HG03045 (cell line): ENCODE results near the gene MOB3B.

Experiments used
- ATAC-seq: cut with Tn5 transposase; IDR thresholded peaks from one replicate; pipeline ENCODE4 v1.9.1; 2021; ENCODE audit warnings: mild to moderate bottlenecking, moderate library complexity; ENCODE audit not compliant: unreplicated experiment

Gene MOB3B

DNA sequence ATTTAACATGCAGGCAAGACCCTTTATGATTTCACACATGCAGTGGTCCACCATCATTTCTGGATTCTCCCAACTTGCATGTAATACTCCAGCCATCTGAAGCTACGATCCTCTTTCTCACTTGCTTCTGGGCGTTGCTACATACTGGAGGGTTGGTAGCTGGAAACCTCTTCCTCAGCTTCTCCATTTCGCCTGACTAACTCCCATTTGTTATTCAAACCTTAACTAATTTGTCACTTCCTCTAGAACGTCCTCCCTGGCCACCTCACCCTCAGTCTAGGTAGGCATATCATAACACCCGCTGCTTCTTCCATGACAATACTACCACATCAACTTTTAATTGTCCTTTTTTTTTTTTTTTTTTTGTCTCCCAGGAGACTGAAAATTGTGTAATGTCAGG, 160.0 kb downstream of the MOB3B start:
- ATAC-seq: no peak

DNA sequence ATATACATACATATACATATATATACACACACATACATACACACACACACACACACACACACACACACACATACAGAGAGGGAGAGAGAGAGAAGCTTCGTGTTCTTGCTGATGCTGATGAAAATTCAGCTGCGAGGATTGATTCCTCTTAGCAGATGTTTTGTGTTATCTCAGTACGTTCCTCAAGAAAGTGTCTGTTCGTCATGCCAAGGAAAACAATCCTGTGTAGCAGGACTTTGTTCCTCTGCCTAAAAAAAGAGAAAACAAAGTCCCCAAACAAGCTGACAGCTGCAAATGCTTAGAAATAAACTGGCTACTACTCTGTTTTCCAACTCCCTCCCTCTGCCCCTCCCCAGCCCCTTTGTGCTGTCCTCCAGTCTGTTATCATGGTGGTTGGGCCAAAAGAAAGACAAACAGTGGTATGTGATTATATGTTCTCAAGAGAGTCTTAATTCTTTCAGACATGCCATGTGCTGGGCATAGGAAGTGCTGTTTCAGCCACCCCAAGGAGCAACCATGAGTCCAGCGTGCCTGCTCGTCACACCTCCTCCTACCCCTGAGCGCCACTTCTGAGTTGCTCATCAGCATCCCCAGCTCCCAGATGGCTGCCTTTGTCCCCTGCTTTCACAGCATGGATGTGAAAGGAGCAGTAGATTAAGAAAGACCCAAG, 161.2 kb downstream of the MOB3B start:
- ATAC-seq: no peak

DNA sequence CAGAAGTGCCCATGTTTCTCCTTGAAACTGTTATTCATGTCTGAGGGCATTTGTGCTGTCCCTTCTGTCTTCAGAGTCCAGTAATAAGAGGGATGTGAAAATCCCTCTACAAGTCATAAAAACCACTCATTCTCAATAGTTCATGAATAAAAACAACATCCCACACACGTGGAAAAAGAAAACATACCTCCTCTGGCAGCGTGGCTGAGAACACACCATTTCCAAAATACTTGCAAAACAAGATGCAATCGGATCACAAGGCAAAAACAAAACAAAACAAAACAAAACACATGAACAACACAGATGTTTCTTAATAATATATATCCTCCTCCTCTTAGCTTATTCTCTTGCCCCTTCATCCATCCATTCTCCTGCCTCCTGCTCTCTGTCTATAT, 161.7 kb downstream of the MOB3B start:
- no peak for ATAC-seq

DNA sequence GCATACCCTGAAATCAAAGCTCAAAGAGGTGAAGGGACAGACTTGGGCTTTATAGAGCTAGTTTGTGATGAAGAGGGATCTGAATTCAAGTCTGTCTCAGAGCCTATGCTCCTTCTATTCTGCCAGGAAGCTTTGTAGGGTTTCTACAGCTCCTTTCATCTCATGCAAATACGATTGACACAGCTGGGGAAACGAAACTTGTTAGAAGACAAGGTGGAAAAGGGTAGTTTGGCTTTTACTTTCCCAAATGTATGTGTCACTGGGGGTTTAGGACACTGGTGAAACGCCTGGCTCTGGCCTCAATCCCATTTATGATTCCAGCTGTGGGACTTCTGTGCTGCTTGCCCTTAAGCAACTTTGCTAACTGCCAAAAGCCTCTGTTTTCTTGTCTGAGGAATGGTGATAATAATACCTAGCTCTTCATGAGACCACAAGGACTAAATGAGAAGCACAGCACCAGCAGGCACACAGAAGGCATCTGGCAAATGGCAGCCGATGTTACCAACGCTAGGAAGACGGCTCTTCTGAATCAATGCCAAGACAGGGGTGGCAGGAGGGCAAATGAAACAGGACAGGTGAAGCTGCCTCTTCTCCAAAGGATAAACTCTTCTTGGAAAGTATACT, 162.3 kb downstream of the MOB3B start:
- ATAC-seq: peak; percentile 72

DNA sequence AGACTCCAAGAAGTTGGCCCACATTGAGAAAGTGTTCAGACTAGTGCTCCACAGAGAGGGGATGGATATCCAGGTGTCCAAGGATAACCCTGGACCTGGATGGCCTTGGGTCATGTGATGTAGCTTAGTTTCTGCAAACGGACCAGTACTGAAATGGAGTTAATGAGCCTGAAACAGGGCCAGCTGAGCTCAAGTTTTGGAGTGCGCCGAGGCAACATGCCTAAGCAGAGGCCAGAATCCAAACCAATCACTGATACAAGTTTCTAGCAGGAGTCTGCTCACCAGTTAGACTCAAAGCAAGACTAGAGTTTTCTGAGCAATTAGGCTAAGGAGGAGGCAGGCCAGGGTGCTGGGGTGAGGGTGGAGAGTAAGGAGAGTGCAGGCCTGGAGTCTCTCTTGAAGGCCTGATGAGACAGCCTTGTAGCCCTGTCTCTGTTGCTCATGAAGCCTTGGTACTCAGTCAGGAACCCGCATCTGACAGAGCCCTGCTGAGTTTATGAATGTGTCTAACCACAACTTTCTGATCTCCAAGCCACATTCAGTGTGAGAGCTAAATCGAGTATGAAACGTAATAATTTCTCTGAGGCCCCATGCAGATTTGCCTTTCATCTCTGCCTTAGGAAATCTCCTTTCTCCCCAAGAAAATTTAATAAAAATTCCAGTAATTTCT, 163.8 kb downstream of the MOB3B start:
- ATAC-seq: peak; percentile 80

DNA sequence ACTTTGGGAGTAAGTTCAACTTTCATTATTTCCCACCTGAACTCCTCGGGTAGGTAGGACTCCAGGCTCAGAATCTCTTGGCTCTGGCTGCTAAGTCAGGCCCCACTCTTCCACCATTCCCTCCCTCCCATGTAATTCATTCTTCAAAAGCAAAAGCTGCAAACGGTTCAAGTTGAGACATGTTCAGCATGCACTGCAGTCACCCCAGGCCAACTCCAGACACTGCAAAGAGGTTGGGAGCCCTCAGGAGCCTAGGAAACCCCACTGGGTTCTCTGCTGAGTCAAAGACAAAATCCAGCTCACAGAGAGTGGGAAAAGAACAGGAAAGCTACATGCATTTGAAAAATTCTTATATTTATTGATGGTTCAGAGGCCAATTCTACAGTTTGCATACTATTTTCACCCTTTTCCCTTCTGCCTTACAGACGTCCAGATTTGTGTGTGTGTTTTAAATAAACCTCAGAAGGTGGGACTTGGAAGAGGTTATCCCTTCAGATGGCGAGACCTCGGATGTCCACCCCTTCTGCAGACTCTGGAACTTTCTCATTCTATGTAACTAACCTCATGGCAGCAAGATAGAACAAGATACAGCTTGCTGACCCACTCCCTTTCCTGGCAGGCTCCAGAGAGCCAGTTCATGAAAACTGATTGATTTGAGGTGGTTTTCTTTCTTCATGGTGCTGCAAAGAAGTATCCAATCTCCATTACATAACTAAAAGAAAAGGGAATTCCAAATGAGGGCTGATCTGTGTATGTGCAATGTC, 167.0 kb downstream of the MOB3B start:
- ATAC-seq: no peak

DNA sequence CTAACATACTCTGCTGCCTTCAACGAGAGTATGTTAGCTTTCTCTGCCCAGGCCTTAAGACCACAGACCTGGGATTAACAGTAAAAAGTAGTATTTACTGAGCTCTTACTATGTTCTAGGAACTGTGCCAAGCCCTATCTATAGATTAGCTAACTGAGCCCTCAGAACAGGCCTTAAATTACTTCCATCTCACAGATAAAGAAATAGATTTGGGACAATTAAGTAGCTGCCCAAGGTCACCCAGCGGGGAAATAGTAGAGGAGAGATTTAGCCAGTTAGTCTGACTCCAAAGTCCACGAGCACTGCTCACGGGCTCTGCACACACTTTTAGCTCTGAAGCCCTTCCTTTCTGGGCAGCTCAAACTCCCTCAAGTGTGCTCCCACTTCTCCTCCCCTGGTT, 168.1 kb downstream of the MOB3B start:
- ATAC-seq: no peak

DNA sequence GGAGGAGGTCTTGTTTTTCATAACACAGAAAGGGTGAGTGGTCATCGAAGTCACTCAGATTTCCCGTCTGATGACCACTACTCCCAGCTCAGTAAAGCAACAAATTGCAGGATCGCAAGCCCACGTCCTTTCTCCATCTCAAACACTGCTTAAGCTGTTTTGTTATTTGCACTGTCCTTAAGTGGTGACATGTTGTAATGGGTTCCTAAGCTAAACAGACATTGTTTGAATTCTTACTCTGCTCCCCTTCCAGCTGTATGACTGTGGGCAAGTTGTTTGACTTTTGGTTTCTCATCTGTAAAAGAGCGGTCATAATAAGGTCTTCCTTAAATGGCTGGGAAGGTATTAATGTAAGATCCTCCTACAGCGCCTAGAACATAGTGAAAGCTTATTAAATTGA, 169.9 kb downstream of the MOB3B start:
- no peak for ATAC-seq

DNA sequence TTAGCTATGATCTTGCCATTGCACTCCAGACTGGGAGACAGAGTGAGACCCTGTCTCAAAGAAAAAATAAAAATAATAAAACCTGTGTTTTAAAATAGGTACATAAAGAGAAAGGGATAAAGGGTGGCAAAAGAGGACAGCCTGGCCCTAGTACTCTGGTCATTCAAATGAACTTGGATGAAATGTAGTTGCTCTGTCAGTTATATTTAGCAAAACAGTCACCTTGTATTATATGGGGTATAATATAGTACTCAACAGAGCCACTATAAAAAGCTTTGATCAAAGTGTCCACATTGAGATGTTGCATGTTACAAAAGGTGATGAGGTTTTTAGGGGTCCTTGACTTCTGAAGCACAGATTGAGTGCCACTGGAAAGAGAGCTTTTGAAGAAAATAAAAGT, 171.6 kb downstream of the MOB3B start:
- ATAC-seq: no peak

DNA sequence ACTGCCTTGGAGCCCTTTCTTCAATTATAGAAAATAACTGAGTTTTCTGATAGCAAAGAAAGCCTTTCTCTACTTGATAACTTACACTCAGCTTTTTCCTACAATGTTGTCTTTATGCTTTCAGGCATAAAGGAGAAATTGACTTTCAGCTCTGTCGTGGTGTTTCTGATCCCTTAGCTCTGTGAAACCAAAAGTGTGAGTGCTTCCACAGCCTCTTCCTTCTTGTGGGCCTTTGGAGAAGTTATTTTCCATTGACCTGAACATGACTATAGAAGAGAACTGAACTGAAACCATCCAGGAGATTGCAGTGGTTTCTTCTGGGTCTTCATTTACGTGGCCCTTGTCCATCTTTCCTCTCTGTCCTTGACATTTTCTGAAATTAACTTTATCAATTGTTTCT, 173.2 kb downstream of the MOB3B start:
- no peak for ATAC-seq

DNA sequence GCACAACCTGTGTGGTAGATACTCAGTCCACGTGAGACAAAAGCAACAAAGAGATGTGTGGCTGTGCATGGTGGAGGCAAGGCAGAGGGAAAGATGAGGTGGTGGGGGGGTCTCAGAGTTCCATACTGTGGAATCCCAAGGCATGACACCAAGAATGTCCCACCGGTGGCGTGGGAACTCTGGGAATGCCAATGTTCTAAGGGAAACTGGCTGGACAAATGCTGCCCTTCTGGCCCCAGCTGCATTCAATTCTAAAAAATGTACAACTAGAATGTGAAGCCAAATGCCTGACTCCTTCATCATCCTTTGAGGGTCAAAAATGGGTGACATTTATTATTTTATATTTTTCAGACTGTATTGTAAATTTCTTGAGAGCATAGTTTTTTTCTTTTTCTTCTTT, 174.4 kb downstream of the MOB3B start:
- no peak for ATAC-seq

DNA sequence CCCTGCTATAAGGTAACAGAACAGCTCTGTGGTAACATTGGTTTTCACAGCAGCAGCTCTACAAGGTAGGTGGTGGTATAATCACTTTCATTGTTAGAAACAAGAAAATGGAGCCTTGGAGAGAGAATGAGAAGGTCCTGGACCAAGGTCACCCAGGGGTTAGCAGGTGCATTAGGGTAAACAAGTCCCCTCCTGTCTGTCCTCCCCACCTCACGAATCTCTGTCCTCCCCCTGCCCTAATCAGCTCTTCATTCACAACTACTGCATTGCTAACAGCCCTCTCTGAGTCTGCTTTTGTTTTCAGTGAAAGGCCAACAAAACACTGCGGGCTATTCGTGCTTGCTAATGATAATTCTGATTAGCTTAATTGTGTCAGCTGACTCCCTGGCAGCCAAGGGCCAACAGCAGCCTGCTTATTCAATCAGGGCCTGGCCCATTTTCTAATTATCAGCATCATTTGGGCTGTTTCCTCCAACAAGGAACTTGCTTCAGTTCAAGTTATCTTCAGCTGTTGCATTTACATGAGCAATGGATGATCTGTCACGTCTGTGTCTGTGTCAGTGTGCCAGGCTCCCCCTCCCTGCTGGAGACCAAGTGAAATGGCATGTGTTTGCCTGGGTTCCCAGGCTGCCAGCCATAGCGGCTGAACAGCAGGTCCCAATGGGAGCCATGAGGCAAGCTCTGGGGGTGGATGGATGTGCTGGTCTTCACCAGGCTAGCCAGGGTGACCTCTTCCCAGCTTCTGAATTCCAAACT, 176.0 kb downstream of the MOB3B start:
- ATAC-seq: peak; percentile 72

DNA sequence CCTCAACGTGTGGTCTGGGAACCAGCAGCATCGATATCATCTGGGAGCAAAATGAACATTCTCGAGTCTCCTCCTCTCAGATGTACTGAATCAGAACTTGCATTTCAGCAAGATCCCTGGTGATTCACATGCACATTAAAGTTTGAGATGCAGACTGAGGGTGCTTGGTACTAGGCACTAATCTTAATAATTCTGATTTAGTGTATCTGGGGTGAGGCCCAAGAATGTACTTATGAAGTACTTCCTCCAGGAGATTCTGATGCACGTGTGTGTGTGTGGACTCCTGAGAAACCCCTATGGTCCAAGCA, 176.5 kb downstream of the MOB3B start:
- ATAC-seq: no peak

DNA sequence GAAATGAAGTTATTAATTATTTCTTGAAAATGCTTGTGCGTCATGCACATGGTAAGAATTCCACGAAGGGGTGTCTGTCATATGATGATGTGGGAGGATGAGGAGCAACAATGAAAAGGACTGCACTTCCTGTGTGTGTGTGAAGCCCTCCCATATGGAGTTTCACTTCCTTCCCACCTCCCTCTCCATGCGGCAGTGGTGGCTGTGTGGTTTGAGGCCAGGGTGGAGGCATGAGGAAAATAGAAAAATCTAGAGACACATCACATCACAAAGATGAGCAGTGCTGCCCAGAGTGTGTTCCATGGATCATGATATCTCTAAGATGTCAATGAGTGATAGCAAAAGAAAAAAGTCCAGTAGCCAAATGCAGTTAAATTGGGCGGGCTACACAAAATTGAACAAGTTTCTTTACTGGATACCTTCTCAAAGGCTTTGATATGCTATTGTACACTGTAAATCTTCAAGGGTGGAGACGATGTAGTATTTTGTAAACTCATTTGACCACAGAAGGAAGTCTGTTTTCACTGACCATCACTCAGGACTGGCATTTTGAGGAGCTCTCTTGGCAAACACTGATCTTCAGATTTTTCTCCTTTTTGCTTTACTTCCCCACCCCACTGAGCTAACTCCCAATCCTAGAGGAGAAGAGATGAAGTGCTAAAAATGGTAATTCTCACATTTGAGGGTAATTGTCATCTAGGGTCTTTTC, 177.0 kb downstream of the MOB3B start:
- ATAC-seq: no peak

DNA sequence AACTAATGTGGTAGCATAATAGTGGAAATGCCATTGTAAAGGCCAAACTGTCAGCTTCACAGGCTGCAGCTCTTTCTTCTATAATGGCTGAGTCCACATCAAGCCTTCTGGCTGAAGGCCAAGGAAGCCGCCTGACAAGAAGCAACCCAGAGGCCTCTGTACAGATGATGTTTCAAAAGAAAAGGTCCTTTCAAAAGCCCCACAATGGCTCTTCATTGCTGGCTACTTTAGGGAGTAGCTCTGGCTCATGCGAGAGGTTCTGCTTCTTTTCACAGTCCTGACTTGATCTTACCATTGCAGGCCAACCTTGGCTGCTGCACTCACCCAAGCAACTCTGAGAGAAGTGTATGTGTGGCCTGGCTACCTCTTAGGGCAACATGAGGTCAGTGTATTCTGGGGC, 178.2 kb downstream of the MOB3B start:
- ATAC-seq: no peak

DNA sequence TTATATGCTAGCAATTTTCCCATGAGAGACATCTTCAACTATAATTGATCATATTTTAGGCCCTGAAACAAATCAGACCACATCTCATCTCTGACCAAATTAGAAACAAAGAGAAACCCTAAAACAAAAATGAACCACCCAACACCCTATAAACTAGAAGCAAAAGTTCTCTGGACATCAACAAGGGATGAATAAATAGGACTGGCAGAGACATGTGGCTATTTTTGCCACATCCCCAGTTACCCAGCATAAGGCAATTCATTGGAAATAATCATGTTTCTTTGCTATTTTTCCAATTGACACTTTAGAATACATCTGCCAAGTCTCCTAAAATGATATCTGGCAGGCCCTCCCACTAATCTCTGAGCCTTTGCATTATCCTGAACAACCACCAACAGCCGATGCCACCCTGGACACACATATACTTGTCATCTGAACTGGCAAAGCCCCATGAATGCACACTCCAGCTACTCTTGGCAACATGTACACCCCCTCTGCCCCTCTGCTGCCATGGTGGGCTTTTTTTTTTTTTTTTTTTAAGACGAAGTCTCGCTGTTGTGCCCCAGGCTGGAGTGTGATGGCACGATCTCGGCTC, 179.1 kb downstream of the MOB3B start:
- no peak for ATAC-seq

DNA sequence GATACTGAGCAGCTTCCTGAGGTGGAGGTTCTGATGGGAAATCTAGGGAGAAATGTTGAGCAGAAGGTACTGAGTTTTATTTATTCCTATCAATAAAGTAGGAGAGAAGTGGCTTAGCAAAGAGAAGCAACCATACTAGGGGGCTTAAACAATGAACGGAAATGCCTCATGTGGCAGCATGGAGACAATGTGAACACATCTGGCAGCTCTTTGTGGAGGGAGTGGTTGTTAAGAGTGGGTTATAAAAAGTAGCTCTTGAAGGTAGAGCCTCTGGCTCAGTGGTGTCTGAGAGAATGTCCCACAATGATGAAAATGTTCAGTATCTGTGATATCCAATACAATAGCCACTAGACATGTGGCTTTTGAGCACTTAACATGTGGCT, 179.9 kb downstream of the MOB3B start:
- ATAC-seq: no peak

DNA sequence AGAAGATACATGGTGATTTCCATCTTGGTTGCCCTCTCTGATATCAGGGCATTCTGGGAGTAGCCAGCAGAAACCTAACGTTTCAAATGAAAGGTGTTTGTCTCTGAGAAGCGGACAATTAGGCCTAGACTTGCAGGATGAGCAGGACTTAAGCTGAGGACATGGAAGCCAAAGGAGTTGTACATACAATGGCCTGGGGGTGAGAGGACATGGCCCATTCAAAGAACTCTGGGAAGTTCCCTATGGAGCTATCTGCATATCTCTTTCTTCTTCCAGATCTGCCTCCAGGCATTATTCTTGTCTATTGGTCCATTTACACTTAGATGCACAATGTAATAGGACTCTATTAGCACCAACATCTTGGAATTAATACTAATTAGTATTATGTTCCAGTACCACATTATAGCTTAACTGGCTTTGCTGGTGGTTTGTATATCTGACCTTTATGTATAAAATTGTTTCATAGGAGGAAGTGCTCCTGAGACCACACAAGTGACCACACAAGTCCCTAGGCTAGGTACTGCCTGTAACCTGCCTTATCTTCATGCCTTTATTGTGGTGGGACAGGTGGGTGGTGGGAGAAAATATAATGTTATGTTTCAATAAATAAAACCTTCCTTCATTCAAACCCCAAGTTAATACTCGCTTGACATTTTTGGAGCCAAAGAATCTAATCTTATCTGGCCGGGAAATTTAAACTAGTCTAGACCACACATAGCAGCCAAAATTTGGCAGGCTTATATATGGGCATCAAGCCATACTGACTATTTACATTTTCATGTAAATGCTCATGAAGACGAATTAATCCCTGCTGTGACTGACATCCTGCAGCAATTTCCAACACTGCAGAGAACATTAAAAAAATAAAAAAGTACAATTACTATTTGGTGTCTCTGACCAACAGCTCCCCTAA, 180.6 kb downstream of the MOB3B start:
- ATAC-seq: no peak

DNA sequence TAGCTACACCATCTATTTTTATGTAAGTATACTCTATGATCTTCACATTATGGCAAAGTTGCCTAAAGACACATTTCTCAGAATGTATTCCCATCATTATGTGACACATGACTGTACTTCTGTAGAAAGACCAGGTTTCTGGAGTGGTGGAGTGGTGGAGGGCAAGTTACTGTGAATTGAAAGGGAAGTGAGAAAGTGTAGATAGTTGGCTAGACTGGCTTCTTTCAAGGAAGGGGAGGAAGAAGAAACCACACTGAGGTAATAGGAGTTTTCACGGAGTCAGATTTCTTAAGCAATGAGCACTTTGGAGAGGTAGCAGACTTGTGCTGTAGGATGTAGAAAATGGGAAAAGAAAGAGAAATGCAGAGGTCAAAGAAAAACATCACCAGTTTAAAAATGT, 181.7 kb downstream of the MOB3B start:
- ATAC-seq: no peak
